ENCODE measurements around the gene KRTAP19-5.
"Not testable (repeated sequence)": the region's sequence is repeated elsewhere in the genome, so short reads cannot be mapped to it uniquely, and the experiment has no call there.

KRTAP19-5 gene

GRCh38 chr21:30505621-30506205 lies 3.8 kb upstream of the KRTAP19-5 start:
- H3F3A ChIP-seq (ENCODE audit: insufficient read depth, low read length); H3K36me3 ChIP-seq (ENCODE audit: insufficient read depth, low read length); H3K27me3 ChIP-seq (ENCODE audit: insufficient read depth, low read length); H3K4me3 ChIP-seq (ENCODE audit: low read depth, low read length, poor library complexity, severe bottlenecking); H3K9me2 ChIP-seq (ENCODE audit: low read depth, low read length); H3K27ac ChIP-seq (ENCODE audit: low read depth, low read length, poor library complexity, severe bottlenecking); H2AFZ ChIP-seq (ENCODE audit: low read length); H3K79me2 ChIP-seq (ENCODE audit: insufficient read depth, low read length); H3K9ac ChIP-seq (ENCODE audit: low read length); H3K4me2 ChIP-seq (ENCODE audit: low read length); H3K4me1 ChIP-seq (ENCODE audit: insufficient read depth, low read length, severe bottlenecking); H4K20me1 ChIP-seq (ENCODE audit: insufficient read depth, low read length); H3K9me3 ChIP-seq (ENCODE audit: low read length): not testable (repeated sequence)
- peak; percentile 58 for TF ChIP-seq CTCF (IDR thresholded peaks at IDR 0.05; ENCODE audit: low read length)

GRCh38 chr21:30497065-30497464 lies 4.9 kb downstream of the KRTAP19-5 start, which contains the start of gene KRTAP19-4:
Gene KRTAP19-4, minus strand, starts transcription at chr21:30497165. Its CDS starts 55 bp downstream, at chr21:30497110.
- H2AFZ ChIP-seq (ENCODE audit: low read length) = no peak within 1 kb of the TSS
- H3K27me3 ChIP-seq (ENCODE audit: insufficient read depth, low read length) = no peaks in the 10 kb centered on the region
- H3K9me3 ChIP-seq (ENCODE audit: low read length) = no peaks in the 10 kb centered on the region
- H3K4me3 ChIP-seq (ENCODE audit: low read depth, low read length, poor library complexity, severe bottlenecking) = no peak within 1 kb of the TSS
- H3K27ac ChIP-seq (ENCODE audit: low read depth, low read length, poor library complexity, severe bottlenecking) = no peak within 1 kb of the TSS
- H4K20me1 ChIP-seq (ENCODE audit: insufficient read depth, low read length) = no peaks in the 10 kb centered on the region
- H3K4me2 ChIP-seq (ENCODE audit: low read length) = no peak within 1 kb of the TSS
- TF ChIP-seq EZH2 (IDR thresholded peaks at IDR 0.05; ENCODE audit: borderline replicate concordance, low read length) (no peak), CTCF (IDR thresholded peaks at IDR 0.05; ENCODE audit: low read length) (no peak)
- H3K36me3 ChIP-seq (ENCODE audit: insufficient read depth, low read length) = no peaks in the 10 kb centered on the region
- H3K4me1 ChIP-seq (ENCODE audit: insufficient read depth, low read length, severe bottlenecking) = no peaks in the 10 kb centered on the region
- H3K9me2 ChIP-seq (ENCODE audit: low read depth, low read length) = no peaks in the 10 kb centered on the region
- H3F3A ChIP-seq (ENCODE audit: insufficient read depth, low read length) = no peaks in the 10 kb centered on the region
- H3K79me2 ChIP-seq (ENCODE audit: insufficient read depth, low read length) = no peaks in the 10 kb centered on the region
- no peak within 1 kb of the TSS for H3K9ac ChIP-seq (ENCODE audit: low read length)

- Histone ChIP-seq H4K20me1 (ENCODE audit: insufficient read depth, low read length) (no peaks in the 10 kb centered on the region), H3K9ac (ENCODE audit: low read length) (no peak within 1 kb of the TSS), H3K4me3 (ENCODE audit: low read depth, low read length, poor library complexity, severe bottlenecking) (no peak within 1 kb of the TSS), H3K27ac (ENCODE audit: low read depth, low read length, poor library complexity, severe bottlenecking) (no peak within 1 kb of the TSS), H3K36me3 (ENCODE audit: insufficient read depth, low read length) (no peaks in the 10 kb centered on the region), H3K79me2 (ENCODE audit: insufficient read depth, low read length) (no peaks in the 10 kb centered on the region), H3F3A (ENCODE audit: insufficient read depth, low read length) (no peaks in the 10 kb centered on the region), H3K4me1 (ENCODE audit: insufficient read depth, low read length, severe bottlenecking) (no peaks in the 10 kb centered on the region), H2AFZ (ENCODE audit: low read length) (no peak within 1 kb of the TSS), H3K9me2 (ENCODE audit: low read depth, low read length) (no peaks in the 10 kb centered on the region), H3K9me3 (ENCODE audit: low read length) (no peaks in the 10 kb centered on the region), H3K27me3 (ENCODE audit: insufficient read depth, low read length) (no peaks in the 10 kb centered on the region), H3K4me2 (ENCODE audit: low read length) (no peak within 1 kb of the TSS)
- TF ChIP-seq CTCF (IDR thresholded peaks at IDR 0.05; ENCODE audit: low read length) (no peak), EZH2 (IDR thresholded peaks at IDR 0.05; ENCODE audit: borderline replicate concordance, low read length) (no peak)
These were observed 9.9 kb downstream of the KRTAP19-5 start, which contains the start of gene KRTAP19-3 for GRCh38 chr21:30491963-30492428. Gene KRTAP19-3, minus strand, starts transcription at chr21:30492013. Its CDS starts 56 bp downstream, at chr21:30491957.

Data from OCI-LY1 (cell line).